Kidney (tissue), 14 donors: ENCODE measurements around the gene MRTFA. TPM values are rescaled to one million over a fixed set of nuclear protein-coding genes. Genes with fewer than 3 reads are reported as not detected.
A peak's percentile ranks its signal among the peaks of the same experiment; 100 is the strongest.

ENCODE experiments used
- DNase-seq, 5 donors: peaks; one replicate each; pipeline ENCODE4 v3.0.0-alpha.2; 2013 to 2020
- FAIRE-seq: peaks from 2 replicates; lab custom pipeline; 2012; peaks lifted over from hg19 to GRCh38; lab: Jason Lieb, UNC
- H3K27ac ChIP-seq, 2 donors: one replicate each; pipeline ENCODE4 v1.7.0; 2013; ENCODE audit warnings: low read depth in 2 of 2, low read length in 2 of 2, inconsistent platforms in 1 of 2
- H3K27me3 ChIP-seq: one replicate; pipeline ENCODE4 v1.7.1; 2013; ENCODE audit warnings: low read length, inconsistent platforms; ENCODE audit not compliant: control insufficient read depth, insufficient read depth
- H3K36me3 ChIP-seq, 3 donors: one replicate each; pipeline versions ENCODE4 v1.7.0 to v1.7.1; 2013; ENCODE audit warnings: low read length in 3 of 3, control low read depth in 1 of 3, inconsistent platforms in 1 of 3; ENCODE audit not compliant: insufficient read depth in 3 of 3, control insufficient read depth in 2 of 3
- H3K4me1 ChIP-seq, 3 donors: one replicate each; pipeline versions ENCODE4 v1.7.0 to v1.7.1; 2013; ENCODE audit warnings: low read length in 3 of 3, inconsistent platforms in 1 of 3, low read depth in 1 of 3; ENCODE audit not compliant: control insufficient read depth in 2 of 3, insufficient read depth in 2 of 3
- H3K4me3 ChIP-seq, 3 donors: one replicate each; pipeline versions ENCODE4 v1.7.0 to v1.8.1; 2013; ENCODE audit warnings: low read length in 3 of 3, control low read depth in 1 of 3, inconsistent platforms in 1 of 3
- H3K9ac ChIP-seq, 3 donors: one replicate each; pipeline versions ENCODE4 v1.7.0 to v1.7.1; 2013; ENCODE audit warnings: low read length in 3 of 3, control low read depth in 1 of 3, inconsistent platforms in 1 of 3
- H3K9me3 ChIP-seq, 3 donors: one replicate each; pipeline versions ENCODE4 v1.7.0 to v1.7.1; 2013; ENCODE audit warnings: low read length in 3 of 3, control low read depth in 1 of 3, inconsistent platforms in 1 of 3; ENCODE audit not compliant: control insufficient read depth in 2 of 3, insufficient read depth in 1 of 3
- CTCF ChIP-seq: IDR thresholded peaks from 3 replicates; pipeline ENCODE4 v1.5.1; 2012; ENCODE audit warnings: mild to moderate bottlenecking, moderate library complexity, borderline replicate concordance; ENCODE audit not compliant: insufficient read depth; ENCODE audit errors: extremely low read depth
- intact Hi-C: fragments of 100-400 bp; cut with DNase I; formaldehyde crosslinking; loops from one replicate; pipeline ENCODE4 v1.11.1; 2022
- polyA plus RNA-seq: library from polyadenylated mRNA; stranded (reverse); fragments of 350-450 nt; fragmentation: Illumina TruSeq; extraction: RNeasy Lipid Tissue Mini Kit (QIAGEN cat#74804); gene quantifications from one replicate; pipeline ENCODE4 v1.2.3, GENCODE V29; 2014; ENCODE audit warnings: low read depth, low replicate concordance; ENCODE audit not compliant: insufficient read depth
- total RNA-seq: library from RNA; stranded (reverse); fragmentation: NEBNext Ultra II Directional; extraction: Animal tissue kit (Norgen Biotek cat#: 25700); gene quantifications from one replicate; pipeline ENCODE4 v1.2.1, GENCODE V29; 2021
- donor health status: control.
- donor health status: control.
- donor health status: control.
- donor health status: control.
- donor health status: control.
- donor health status: DM: yes; HTN: yes; CAD: no.
- donor health status: Normal renal cell carcinoma (clear cell type).

Gene MRTFA
- total and polyA plus RNA-seq, 2 donors from 2014 or later: 12.5 to 59.9 TPM

- FAIRE-seq (no peak), DNase-seq (no peak)
- no peak overlapping the region for H3K4me3 ChIP-seq
- peaks cover 2 to 13% (median 9%) of the 10 kb centered on the region in 3 donors for H3K36me3 ChIP-seq
- intact Hi-C loops: no loop called here
- no peaks in the 10 kb centered on the region for H3K27me3 ChIP-seq
- H3K9ac ChIP-seq: no peak overlapping the region
- no peaks in the 10 kb centered on the region for H3K9me3 ChIP-seq
- H3K27ac ChIP-seq: no peak overlapping the region
- H3K4me1 ChIP-seq: peaks cover 0 to 6% (median 0%) of the 10 kb centered on the region in 3 donors
- no peak for TF ChIP-seq CTCF
Observed at GRCh38 chr22:40420341-40421081, 216.0 kb downstream of the MRTFA start.

- Histone ChIP-seq H3K27me3 (no peaks in the 10 kb centered on the region), H3K9me3 (no peaks in the 10 kb centered on the region), H3K36me3 (peaks cover 2 to 13% (median 9%) of the 10 kb centered on the region in 3 donors), H3K4me3 (no peak overlapping the region), H3K27ac (no peak overlapping the region), H3K4me1 (peaks cover 0 to 12% (median 0%) of the 10 kb centered on the region in 3 donors), H3K9ac (no peak overlapping the region)
- no peak for DNase-seq
- no peak for TF ChIP-seq CTCF
- intact Hi-C loops: no loop called here
- no peak for FAIRE-seq
Observed at GRCh38 chr22:40419718-40420117, 216.8 kb downstream of the MRTFA start.

- DNase-seq (peak; percentile 83 to 92 (median 89)), FAIRE-seq (no peak)
- no peak for TF ChIP-seq CTCF
- H3K4me3 ChIP-seq: no peak overlapping the region
- H3K9me3 ChIP-seq: no peaks in the 10 kb centered on the region
- peaks cover 0 to 12% (median 0%) of the 10 kb centered on the region in 3 donors for H3K4me1 ChIP-seq
- no peaks in the 10 kb centered on the region for H3K27me3 ChIP-seq
- peaks cover 2 to 14% (median 11%) of the 10 kb centered on the region in 3 donors for H3K36me3 ChIP-seq
- no peak overlapping the region for H3K27ac ChIP-seq
- H3K9ac ChIP-seq: no peak overlapping the region
- intact Hi-C loops: no loop called here
Observed at GRCh38 chr22:40418366-40419201, 217.9 kb downstream of the MRTFA start.
